NCI-H1694 treated with DMSO at 0.1 percent for 48 hours (cell line): ENCODE measurements around the gene PAX2.
"Not testable (repeated sequence)": the region's sequence is repeated elsewhere in the genome, so short reads cannot be mapped to it uniquely, and the experiment has no call there.

Experiments used
- DNase-seq: peaks from one replicate; lab custom pipeline; 2025; lab: John Stamatoyannopoulos, UW

Gene PAX2

DNA sequence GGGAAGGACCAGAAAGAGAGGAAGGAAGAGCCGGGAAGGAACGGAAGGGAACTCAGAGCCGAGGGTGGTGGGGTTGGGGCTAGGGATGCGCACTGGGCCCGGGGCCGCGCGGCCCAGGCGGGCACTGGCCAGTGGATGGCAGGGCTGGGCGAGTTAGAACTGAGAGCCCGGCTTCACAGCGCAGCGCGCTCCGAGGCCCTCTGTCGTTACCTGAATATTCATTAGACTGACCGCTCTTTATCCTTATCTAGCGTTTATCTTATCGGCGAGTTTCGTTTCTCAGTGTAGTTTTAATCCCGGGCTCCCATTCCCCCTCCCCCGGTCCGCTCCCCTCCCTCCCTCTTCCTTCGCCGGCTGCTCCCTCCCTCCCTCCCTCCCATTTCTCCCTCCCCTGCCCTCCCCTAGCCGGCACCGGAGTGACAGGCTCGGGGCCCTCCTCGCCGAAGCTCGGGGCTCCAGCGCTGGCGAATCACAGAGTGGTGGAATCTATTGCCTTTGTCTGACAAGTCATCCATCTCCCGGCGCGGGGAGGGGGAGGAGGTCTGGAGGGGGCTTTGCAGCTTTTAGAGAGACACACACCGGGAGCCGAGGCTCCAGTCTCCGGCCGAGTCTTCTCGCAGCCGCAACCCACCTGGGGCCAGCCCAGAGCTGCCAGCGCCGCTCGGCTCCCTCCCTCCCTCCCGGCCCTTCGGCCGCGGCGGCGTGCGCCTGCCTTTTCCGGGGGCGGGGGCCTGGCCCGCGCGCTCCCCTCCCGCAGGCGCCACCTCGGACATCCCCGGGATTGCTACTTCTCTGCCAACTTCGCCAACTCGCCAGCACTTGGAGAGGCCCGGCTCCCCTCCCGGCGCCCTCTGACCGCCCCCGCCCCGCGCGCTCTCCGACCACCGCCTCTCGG, at the start of gene PAX2:
PAX2 (plus strand) TSS at position 596 of the 895 bp plus-strand sequence. CDS start 679 bp downstream, outside the sequence.
- DNase-seq: peak; percentile 55

DNA sequence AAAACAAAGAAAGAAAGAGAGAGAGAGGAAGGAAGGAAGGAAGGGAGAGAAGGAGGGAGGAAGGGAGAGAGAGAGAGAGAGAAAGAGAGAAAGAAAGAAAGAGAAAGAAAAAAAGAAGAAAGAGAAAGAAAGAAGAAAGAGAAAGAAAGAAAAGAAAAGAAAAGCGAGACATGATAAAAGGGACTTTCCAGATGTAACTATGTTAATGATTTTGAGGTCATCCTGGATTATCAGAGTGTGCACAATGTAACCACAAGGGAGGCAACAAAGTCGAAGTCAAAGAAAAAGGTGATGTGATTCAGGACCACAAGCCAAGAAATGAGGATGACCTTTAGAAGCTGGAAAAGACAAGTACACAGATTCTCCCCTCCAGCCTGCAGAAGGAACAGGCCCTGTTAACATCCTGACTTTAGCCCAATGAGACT, 48.9 kb upstream of the PAX2 start:
- no peak for DNase-seq

DNA sequence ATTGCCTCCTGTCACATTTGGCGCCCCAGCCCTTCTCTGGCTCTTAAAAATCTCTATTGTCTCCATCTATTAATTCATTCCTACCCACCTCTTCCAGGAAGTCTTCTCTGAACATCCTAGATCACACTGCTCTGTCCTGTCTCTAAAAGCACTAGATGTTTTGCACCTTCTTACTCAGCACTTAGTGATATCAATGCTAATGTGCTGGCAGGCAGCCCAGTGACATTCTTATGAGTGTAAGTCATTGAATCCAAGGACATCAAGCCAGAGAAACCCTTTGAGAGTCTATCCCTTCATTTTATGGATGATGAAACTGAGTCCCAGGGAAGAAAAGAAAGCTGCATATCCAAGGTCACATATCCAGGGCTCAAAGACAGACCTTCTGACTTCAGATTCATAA, 48.3 kb upstream of the PAX2 start:
- no peak for DNase-seq

DNA sequence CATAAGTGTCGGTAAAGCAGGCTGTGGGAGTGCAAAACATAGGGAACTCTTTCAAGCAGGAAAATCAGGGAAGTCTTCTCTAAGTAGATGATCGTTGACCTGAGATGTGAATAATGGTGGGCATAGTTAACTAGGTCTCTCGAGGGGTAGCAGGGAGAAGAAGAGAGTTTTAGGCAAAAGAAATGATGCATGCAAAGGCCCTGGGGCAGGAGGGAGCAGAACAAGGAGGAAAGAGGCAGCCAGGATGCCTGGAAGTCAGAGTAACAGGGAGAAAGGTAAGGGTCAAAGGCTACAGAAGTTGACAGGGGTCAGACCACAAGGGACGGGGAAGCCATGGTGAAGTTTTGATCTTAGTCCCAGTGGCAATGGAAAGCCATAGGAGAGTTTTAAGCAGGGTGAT, 47.8 kb upstream of the PAX2 start:
- DNase-seq: no peak

DNA sequence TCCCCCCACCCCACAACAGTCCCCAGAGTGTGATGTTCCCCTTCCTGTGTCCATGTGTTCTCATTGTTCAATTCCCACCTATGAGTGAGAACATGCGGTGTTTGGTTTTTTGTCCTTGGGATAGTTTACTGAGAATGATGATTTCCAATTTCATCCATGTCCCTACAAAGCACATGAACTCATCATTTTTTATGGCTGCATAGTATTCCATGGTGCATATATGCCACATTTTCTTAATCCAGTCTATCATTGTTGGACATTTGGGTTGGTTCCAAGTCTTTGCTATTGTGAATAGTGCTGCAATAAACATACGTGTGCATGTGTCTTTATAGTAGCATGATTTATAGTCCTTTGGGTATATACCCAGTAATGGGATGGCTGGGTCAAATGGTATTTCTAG, 43.7 kb upstream of the PAX2 start:
- DNase-seq: not testable (repeated sequence)

DNA sequence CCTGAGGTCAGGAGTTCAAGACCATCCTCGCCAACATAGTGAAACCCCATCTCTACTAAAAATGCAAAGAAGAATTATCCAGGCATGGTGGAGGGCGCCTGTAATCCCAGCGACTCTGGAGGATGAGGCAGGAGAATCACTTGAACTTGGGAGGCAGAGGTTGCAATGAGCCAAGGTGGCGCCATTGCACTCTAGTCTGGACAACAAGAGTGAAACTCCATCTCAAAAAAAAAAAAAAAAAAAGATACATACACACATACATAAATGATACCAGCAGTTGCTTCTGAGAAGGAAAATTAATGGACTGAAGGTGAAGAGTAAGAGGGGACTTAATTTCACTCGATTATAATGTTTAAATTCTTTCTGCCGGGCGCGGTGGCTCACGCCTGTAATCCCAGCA, 40.2 kb upstream of the PAX2 start:
- no peak for DNase-seq

DNA sequence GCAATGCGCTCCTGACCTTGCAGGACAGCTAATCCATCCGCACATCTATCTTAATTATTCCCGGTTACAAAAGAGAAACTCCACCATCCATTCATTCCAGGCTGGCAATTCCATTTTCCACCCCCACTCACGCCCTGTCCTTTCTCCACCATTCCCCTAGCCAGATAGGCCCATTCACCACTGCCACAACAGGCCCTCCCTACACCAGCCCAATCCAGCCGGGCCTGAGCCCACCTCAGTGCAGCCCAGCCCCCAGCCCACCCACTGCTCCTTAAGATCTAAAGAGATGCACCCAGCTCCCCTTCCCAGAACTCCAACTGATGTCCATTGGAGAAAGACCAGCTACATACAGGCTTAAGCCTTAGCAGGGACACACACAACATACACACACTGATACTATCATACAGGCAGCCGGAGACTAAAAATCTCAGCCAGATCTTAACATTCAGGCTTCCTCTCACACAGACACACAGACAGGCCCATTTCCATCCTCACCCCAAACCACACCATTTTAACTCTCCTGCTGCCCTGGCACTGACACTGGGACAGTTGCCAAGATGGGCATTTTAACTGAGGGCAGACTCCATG, 38.0 kb upstream of the PAX2 start:
- DNase-seq: no peak

DNA sequence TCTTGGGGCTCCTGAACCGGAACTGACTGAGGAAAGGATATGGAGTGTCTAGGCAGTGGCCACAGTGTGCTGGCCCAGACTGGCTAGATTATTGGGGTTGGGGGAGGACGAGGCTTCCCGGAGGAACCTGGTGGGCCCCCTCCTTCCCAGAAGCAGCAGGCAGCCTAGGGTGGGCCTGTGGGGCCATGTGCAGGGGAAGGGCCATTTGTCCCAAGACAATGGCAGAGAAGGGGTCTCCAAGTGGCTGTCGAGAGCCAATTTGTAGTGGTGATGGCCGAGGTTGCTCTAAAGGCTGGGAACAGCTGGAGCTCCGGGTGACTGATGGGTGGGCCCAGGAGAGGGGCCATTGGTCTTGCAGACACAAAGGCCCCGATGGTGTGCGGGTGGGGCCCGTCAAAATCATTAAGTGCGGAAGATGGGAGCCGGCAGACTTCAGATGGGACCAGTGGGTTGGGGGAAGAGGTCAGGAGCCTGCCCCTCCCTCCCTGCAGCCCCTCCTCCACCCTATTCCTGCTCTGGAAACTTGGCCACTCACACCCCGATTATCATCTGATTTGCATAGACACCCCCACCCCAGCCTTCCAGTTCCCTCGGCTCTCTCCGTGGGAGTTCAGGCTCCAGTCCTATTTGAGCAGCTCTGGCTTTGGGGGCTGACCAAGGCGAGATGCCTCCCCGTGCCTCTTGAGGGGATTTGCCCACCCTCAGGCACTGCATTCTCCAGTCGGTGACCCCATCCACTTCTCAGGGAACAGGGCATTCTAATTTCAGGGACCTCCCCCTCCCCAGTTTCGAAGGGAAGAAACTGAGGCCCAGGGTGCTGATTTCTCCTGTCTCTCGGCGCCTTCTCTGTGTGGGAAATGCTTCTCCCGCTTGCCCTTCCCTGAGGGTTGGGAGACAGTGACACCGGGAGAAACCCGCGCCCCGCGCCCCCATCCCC, 36.0 kb upstream of the PAX2 start:
- DNase-seq: no peak

DNA sequence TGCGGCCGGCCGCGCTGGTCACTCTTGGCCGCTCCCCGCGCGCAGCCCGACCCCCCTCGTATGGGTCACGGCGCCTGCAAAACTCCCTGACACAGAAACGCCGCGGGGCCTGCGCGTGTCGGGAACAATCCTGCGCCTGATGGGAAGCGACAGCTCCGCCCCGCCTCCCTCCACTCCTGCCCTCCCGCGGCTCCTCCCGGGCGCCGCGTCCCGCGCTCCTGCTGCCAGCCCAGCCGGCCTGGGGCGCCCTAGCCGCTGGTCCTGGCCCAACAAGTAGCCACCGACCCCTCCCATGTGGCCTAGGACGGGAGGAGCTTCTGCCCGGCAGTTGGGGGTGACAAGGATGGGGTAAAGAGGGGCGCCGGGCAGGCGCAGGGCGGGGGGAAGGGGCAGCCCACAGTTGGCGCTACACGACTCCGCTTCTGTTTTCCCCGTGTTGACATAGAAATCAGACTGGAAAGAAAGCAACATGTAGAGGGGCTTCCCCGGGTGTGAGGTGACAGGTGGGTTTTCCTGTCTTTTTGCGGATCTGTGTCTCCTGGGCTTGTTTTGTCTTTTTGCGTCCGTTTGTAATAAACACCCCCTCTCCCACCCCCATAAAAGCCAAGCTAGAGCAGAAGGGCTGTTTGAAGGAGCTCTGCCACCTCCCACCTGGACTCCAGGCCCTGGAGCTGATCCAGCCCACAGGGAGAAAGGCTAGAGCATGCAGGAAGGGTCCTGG, 35.1 kb upstream of the PAX2 start:
- peak; percentile 22 for DNase-seq

DNA sequence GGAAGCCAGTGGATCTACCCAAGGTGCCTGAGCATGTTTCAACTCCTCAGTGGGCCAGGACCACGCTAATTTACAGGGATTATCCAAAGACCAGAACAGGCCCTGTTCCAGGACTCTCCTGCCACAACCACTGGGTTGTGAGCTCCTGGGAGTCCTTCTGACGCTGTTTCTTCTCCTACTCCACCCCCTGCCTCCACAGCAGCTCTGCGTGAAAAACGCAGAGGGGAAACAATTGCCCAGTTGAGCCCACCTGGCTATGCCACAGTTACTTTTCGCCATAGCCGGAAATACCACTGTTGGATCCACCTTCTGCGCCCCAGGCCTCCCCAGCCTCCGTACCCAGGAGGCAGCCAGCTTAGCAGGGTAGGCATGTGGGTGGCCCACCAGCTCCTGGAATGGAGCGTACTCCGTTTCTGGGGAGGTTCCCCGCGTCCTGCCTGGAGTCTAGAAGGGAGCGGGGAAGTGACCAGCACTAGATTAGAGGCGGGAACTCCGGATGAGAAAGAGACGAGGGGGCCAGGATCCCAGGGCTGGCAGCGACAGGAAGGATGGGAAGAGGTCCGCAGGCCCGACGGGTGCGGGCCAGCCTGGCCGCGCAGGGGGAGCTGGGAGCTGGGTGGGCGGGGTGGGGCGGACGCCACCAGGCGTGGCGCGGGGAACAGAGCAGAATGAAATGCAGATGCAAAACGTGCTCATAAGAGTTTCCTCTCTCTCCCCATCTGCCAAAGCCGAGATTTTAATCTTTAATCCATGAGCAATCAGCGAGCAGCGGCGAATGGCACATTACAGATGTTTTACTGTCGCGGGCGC, 32.1 kb upstream of the PAX2 start:
- no peak for DNase-seq

DNA sequence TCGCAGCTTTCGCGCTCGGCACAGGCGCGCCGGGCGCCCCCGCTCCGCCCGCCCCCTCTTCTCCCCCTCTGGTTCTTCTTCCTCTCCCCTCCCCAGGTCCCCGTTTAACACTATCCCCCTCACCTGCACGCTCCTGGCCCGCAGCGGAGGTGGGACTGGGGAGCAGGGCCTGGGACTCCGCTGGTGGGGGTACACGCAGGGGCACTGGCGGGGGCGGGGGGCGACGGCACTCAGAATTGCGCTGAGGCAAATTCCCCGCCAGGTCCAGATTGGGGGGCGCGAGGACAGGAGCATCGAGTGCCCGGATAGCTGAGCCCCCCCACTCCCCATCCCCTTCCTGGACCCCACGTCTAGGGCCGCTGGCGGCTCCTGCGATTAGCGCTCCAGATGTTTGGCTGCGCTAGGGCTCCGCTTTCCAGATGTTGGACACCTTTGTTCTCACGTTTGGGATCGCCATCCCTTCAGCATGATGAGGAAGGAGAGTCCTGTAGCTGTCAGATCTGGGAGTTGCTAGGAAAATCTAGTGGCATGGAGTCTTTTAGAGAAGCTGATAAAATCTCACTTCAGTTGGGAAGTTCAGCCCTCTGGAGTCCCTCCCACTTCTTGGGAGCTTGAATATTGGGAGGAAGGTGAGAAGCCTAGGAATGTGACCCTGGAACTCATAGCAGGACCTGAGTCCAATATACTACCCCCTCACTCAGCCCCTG, 31.4 kb upstream of the PAX2 start:
- DNase-seq: no peak

DNA sequence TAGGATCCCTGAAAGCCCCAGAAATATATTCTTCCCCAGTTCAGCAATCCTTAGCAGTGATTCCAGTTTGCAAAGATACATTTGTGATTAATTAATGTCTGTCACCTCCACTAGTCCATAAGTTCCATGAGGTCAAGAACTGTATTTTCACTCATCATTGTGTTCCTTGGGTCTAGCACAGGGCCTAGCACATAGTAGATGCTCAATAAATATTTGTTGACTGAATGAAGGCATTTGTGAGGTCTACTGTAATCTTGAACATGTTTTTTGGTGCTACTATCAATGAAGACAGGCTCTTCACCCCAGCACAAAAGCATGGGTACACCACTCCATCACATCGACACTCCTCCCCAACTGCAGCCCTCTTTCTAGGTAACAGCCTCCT, 30.8 kb upstream of the PAX2 start:
- DNase-seq: no peak

DNA sequence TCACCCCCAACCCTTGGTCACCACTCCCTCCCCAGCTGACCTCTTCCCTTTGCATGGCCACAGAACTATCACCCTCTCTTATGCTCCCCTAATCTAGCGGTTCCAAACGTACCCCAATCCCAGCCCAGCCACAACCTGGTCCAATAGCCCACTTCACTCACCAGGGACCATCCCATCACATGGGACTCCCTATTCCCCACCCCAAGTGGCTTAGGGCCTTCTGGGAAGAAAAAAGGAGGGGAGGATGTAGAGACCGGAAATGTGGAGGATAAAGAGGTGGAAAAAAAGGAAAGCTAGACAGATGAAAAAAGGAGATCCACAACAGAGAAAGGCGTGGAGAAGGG, 30.3 kb upstream of the PAX2 start:
- DNase-seq: no peak

DNA sequence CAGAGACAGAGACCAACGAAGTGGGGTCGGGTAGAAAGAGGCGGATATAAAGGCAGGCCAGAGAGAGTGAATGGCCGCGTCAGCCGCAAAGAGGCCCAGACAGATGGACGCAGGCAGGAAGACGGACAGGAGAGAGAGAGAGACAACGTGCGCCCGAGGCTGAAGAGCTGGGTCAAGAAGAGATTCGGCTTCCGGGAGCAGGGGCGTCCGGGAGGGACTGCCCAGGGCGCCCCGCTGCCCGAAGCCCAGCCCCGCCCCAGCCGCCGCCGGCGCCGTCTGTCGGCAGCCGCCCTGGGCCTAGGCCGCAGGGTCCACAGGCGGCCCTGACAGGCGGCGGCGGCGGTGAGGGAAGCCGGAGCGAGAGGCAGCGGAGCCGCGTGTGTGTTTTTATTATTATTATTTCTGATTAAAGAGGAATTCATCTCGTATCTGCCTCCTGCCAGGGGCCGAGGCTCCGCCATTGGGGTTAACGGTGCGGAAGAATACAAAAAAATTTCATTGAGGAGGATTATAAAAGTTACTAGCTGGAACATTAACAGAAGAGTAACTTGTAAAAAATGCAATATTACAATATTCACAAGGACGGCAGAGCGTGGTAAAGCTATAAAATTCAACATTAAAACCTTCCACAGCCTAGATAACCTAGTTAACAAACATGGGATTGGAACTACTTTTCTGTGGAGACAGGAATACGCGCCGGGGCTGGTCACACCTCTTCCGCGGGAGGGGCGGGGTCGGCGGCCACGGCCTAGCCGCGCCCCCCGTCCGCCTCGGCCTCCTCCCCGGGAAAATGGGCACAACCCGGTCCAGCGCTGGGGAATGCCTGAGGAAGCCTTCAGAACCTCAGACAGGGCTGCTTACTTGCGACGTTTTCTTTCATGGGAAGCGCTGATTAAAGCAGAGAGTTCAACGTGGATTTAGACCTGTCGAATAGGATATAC, 29.7 kb upstream of the PAX2 start:
- DNase-seq: no peak

DNA sequence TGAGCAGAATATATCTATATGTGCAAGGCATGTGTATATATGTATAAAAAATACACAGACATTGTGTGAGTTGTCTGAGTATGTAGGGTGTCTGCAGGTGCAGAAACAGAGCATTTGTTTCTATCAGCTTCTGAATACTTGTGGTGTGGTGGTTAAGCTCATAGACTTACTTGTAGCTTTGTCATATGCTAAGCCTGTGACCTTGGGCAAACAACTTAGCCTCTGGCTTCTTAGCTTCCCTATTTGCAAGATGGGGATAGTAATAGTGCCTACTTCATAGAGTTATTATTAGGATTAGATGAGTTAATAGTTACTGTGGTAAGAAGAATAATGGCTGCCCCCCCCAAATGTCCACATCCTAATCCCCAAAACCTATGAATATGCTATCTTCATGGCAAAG, 28.2 kb upstream of the PAX2 start:
- no peak for DNase-seq

DNA sequence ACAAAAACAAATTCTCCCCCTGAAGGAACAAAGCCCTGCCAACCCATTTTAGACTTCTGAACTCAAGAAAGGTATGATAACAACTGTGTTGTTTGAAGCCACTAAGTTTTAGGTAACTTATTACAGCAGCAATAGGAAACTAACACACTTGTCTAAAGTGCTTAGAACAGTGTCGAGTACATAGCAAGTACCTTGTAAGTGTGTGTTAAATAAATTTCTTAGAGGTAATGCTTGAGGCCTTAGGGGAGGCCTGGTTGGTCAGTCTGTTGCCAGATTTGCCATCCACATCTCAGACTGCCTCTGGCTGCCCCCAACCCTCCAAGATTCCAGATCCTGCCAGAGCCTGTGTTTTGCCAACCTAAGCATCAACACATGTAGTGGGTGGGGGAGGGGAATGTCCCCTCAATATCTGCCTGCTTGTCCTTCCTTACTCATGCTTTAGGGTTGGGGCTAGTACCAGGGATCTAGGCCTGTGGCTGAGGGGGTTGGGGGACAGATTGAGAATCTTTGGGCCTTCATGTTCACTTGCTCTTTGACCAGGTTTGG, 27.1 kb upstream of the PAX2 start:
- no peak for DNase-seq

DNA sequence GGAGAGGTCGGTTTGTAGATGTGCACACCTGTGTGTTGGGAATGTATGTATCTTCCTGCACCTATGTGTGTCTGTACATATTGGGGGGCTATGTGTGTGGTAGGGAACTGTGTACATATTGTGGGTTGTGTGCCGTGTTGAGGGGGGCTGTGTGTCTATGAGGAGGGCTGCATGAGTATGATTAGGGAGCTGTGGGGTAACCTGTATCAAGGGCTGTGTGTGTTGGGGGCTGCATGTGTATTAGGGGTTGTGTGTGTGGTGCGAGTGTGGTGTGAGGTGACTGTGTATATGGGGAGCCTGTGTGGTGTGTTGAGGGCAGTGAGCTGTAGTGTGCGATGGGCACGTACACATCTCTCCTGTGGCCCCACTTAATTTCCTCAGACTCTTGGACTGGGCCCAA, 22.2 kb upstream of the PAX2 start:
- DNase-seq: no peak

DNA sequence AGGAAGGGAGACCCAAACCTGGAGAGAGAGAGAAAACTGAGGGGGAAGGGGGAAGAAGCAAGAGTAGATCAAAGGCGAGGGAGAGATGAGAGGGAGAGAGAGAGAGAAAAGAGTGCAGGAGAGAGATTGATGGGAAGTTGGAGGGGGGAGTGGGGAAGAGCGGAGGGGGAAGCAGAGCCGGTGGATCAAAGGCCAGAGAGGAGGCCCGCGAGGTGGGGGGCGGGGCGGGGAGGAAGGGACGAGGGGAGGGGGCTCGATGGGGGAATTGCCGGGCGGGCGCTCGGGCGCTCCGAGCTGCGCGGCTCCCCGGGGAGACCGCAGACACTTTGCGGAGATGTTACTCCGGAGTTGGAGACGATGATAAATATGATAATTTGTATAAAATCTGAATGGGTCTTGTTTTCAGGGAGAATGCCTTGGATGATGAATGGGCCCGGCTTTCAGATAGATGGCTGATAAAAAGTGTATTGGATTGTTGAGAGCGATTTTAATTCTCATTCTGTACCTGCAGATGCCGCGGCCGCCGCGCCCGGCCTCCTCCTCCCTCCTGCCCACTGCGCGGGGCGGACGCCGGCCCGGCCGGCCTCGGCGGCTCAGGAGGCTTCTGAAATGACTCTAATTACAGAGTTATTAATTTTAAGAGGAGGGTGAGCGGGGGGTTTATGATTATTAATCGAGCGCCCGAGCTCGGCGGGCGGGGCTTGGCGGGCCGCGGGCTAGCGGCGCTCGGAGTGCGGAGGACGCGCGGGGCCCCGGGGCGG, 21.4 kb upstream of the PAX2 start:
- DNase-seq: no peak
